ENCODE data around the gene PRDM16.

GRCh38 chr1:3038571-3039181 is 30.3 kb upstream of the PRDM16 start:
- TF ChIP-seq CTCF (conservative IDR thresholded peaks at IDR 0.05 in 1 of 2, IDR thresholded peaks at IDR 0.05 in 1 of 2; ENCODE audit: extremely low read depth in 1 of 2, insufficient read depth in 1 of 2, low read depth in 1 of 2, low read length in 2 of 2), result no peak
- TF ChIP-seq EZH2 (IDR thresholded peaks at IDR 0.05; ENCODE audit: borderline replicate concordance, low read length), result no peak
